ENCODE results near the gene PDE6D.

Gene PDE6D

DNA sequence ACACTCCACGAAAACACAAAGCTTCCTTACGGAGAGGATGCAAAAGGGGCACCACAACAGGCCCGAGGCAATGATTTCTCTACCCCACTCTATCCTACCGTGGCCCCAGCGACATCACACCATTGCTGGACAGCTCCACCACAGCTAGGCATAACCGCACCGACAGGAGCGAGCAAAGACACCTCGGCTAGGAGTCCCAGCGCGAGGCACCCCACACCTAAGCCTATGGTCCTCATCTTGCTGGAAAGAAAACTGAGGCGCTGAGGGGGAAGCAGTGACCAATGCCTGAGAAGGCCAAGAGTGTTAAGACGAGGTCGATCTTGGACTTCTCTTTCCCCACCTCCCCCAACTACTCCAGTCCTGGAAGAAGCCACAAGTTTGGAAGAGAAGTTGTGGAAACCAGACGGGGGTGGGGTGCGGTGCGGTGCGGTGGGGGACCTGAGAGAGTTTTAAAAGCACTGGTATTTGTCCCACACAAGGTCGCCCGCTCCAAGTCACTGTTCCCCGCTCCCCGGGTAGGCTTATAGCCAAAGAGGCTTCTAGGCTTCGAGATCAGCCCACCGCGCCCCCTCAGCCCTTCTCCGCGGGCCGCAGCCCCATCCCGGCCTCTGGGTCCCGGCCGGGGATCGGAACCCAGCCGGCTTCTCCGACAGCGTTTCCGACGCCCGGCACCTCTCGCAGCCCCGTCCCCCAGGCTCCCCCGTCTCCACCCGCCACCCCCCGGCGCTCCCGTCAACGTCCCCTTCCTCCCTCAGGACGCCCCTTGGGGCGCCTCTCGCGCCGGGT lies 766 bp downstream of the PDE6D start:
- TF ChIP-seq, protein P1, sequence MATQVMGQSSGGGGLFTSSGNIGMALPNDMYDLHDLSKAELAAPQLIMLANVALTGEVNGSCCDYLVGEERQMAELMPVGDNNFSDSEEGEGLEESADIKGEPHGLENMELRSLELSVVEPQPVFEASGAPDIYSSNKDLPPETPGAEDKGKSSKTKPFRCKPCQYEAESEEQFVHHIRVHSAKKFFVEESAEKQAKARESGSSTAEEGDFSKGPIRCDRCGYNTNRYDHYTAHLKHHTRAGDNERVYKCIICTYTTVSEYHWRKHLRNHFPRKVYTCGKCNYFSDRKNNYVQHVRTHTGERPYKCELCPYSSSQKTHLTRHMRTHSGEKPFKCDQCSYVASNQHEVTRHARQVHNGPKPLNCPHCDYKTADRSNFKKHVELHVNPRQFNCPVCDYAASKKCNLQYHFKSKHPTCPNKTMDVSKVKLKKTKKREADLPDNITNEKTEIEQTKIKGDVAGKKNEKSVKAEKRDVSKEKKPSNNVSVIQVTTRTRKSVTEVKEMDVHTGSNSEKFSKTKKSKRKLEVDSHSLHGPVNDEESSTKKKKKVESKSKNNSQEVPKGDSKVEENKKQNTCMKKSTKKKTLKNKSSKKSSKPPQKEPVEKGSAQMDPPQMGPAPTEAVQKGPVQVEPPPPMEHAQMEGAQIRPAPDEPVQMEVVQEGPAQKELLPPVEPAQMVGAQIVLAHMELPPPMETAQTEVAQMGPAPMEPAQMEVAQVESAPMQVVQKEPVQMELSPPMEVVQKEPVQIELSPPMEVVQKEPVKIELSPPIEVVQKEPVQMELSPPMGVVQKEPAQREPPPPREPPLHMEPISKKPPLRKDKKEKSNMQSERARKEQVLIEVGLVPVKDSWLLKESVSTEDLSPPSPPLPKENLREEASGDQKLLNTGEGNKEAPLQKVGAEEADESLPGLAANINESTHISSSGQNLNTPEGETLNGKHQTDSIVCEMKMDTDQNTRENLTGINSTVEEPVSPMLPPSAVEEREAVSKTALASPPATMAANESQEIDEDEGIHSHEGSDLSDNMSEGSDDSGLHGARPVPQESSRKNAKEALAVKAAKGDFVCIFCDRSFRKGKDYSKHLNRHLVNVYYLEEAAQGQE (IDR thresholded peaks at IDR 0.05; ENCODE audit: low read depth): peak; percentile 82
- TF ChIP-seq ZBTB7A (IDR thresholded peaks at IDR 0.05; ENCODE audit: low read depth) (0 out of 2 replicates have a peak, but pooled peaks have one; percentile 39), RAD21 (IDR thresholded peaks at IDR 0.05; ENCODE audit: low read depth) (no peak)

DNA sequence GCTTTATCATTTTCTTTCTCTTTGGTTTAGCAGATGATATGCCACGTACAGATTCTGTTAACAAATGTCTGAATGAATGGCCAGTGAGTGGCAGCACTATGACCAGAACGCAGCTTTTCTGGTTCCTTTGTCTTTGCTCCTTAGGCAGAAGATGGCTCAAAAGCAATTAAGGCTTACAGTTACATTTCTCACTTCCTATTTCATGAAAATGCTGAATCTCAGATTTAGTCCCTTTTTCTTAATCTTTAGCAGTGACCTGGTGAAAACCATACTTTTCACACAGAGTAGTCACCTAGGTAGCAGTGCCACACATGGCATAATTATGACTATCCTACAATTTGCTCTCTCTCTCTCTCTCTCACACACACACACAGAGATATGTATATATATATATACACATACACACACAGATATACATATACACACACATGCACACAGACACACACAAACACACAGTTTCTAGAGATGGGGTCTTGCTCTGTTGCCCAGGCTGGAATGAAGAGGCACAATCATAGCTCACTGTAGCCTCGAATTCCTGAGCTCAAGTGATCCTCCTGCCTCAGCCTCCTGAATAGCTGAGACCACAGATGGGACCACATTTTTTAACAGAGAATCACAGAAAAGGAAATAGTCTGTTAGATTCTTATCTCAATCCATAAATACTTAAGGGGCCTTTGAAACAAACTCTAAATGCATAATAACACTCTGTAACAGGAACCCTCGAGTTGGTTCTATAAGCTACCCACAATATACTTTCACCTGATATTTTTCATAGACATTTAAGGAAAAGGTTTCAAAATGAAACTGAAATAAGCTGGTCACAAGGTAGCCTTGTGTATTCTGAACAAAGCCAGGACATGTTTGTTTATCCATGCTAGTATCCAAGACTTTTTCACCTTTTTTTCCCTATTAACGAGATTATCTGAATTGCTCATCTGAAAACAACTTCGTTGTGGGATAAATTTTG lies 11.6 kb downstream of the PDE6D start:
- TF ChIP-seq, protein P2, sequence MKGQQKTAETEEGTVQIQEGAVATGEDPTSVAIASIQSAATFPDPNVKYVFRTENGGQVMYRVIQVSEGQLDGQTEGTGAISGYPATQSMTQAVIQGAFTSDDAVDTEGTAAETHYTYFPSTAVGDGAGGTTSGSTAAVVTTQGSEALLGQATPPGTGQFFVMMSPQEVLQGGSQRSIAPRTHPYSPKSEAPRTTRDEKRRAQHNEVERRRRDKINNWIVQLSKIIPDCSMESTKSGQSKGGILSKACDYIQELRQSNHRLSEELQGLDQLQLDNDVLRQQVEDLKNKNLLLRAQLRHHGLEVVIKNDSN (IDR thresholded peaks at IDR 0.05): no peak
- TF ChIP-seq FOXM1 (IDR thresholded peaks at IDR 0.05; ENCODE audit: borderline replicate concordance, low read depth): no peak
- TF ChIP-seq, protein P3, sequence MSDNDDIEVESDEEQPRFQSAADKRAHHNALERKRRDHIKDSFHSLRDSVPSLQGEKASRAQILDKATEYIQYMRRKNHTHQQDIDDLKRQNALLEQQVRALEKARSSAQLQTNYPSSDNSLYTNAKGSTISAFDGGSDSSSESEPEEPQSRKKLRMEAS (IDR thresholded peaks at IDR 0.05): no peak

DNA sequence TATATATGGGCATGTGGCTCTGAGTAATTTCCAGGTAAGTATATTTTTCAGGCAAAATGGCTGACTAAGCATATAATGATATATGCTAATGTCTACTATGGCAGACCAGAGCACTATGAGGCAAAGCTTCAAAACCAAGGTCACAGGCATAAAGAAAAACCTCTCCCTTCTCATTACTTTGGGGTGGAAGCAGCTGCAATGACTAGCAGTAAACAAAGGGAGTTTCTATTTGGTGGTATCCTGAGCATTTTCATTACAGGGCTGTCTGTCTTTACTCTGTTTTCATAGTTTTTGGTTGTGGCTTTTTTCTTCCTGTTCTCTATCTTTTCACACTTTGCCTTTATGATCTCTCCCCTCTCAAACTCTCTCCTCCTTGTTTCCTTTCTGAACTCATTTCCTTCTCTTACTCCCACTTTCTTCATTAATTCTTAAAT lies 15.6 kb downstream of the PDE6D start:
- TF ChIP-seq TCF12 (IDR thresholded peaks at IDR 0.05; ENCODE audit: low read depth) (no peak), CEBPB (IDR thresholded peaks at IDR 0.05) (no peak), EGR1 (IDR thresholded peaks at IDR 0.05) (no peak), YY1 (IDR thresholded peaks at IDR 0.05; ENCODE audit: low read depth) (no peak), ZBTB7A (IDR thresholded peaks at IDR 0.05; ENCODE audit: low read depth) (no peak)

DNA sequence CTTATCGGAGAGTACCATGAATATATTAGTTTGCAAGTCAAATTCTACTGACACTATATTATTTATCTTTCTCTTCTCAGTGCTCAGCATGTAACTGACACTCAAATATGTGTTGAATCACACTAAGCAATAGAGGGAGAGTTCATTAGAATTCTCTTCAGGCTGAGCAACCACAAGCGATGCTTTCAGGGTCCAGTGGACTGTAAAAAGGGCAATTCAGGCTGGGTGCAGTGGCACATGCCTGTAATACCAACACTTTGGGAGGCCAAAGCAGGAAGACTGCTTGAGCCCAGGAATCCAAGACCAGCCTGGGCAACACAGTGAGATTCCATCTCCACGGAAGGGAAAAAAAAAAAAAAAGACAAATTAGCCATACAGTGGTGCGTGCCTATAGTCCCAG lies 16.3 kb downstream of the PDE6D start:
- TF ChIP-seq TCF12 (IDR thresholded peaks at IDR 0.05; ENCODE audit: low read depth): no peak
- TF ChIP-seq RAD21 (IDR thresholded peaks at IDR 0.05; ENCODE audit: low read depth): no peak
- TF ChIP-seq TEAD4 (IDR thresholded peaks at IDR 0.05): peak; percentile 13; the same call in 1 of the 2 replicates

DNA sequence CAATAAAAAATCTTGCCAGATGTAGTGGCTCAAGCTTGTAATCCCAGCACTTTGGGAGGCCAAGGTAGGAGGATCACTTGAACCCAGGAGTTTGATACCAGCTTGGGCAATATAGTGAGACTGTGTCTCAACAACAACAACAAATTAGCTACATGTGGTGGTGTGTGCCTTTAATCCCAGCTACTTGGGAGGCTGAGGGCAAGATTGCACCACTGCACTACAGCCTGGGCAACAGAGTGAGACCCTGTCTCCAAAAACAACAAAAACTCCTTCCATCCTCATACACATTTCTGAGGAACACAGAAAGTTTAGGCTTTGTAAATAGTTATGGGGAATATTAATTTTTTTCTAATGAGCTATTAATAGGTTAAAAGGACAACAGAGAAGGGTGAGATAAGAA lies 17.0 kb downstream of the PDE6D start:
- TF ChIP-seq FOXM1 (IDR thresholded peaks at IDR 0.05; ENCODE audit: borderline replicate concordance, low read depth): no peak
- TF ChIP-seq, protein P3 (IDR thresholded peaks at IDR 0.05): no peak
- TF ChIP-seq EGR1 (IDR thresholded peaks at IDR 0.05): no peak
- TF ChIP-seq EP300 (IDR thresholded peaks at IDR 0.05; ENCODE audit: borderline replicate concordance): no peak
- no peak for TF ChIP-seq CREB1 (IDR thresholded peaks at IDR 0.05; ENCODE audit: low read depth)
- TF ChIP-seq, protein P1 (IDR thresholded peaks at IDR 0.05; ENCODE audit: low read depth): no peak
- no peak for TF ChIP-seq CEBPB (IDR thresholded peaks at IDR 0.05)

DNA sequence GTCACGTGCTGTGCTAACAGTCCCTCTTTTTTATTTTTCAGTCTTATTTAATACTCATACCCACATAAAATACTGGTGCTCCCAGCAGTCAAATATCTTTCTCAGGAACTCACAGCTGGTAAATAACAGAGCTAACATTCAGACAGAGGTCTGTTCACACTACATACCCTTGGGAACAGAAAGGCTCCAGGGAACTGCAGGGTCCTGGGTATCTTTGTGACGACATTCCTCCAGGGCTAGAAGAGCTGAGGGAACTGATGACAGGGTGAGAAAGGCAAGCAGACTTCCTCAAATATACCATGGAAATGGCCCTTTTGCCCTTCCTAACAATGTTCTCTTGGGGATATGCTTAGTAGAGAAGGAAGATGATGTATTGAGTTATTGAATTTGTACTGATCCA lies 19.3 kb downstream of the PDE6D start:
- TF ChIP-seq RAD21 (IDR thresholded peaks at IDR 0.05; ENCODE audit: low read depth) (no peak), EGR1 (IDR thresholded peaks at IDR 0.05) (no peak), YY1 (IDR thresholded peaks at IDR 0.05; ENCODE audit: low read depth) (no peak), EP300 (IDR thresholded peaks at IDR 0.05; ENCODE audit: borderline replicate concordance) (no peak), FOXM1 (IDR thresholded peaks at IDR 0.05; ENCODE audit: borderline replicate concordance, low read depth) (no peak), TAF1 (IDR thresholded peaks at IDR 0.05; ENCODE audit: low read depth) (no peak), TCF12 (IDR thresholded peaks at IDR 0.05; ENCODE audit: low read depth) (no peak), NFIC (IDR thresholded peaks at IDR 0.05) (no peak), CREB1 (IDR thresholded peaks at IDR 0.05; ENCODE audit: low read depth) (no peak)
- TF ChIP-seq, protein P2 (IDR thresholded peaks at IDR 0.05): no peak
- TF ChIP-seq, protein P3 (IDR thresholded peaks at IDR 0.05): no peak

Data from Ishikawa (cell line).